HCT116 (cell line): ENCODE measurements around the gene BSG. TPM values are rescaled to one million over a fixed set of nuclear protein-coding genes. Genes with fewer than 3 reads are reported as not detected.

Source experiments
- ATAC-seq: fragments of 200-7000 bp; cut with Tn5 transposase; 2 replicates; pipeline ENCODE4 v1.9.1; 2020; ENCODE audit warnings: mild to moderate bottlenecking, moderate library complexity
- BruUV-seq: library from RNA; stranded (reverse); fragments of 400-500 nt; replicated peaks from 2 replicates; lab custom pipeline; 2021; lab: Mats Ljungman, UMichigan
- CTCF ChIA-PET: fragments of 300-600 bp; sonication (Branson Sonifier 250); formaldehyde crosslinking; loops from one replicate; lab custom pipeline; 2021; ENCODE audit warnings: antibody characterized with exemption; lab: Charles Lee
- POLR2A ChIA-PET: fragments of 300-600, 350-600 bp; sonication (Branson Sonifier 250); formaldehyde crosslinking; loops from one replicate; lab custom pipeline; 2021; ENCODE audit warnings: antibody characterized with exemption; lab: Charles Lee
- RAD21 ChIA-PET, 2 experiments: fragments of 300-600 bp; sonication (Branson Sonifier 250); formaldehyde crosslinking; loops; one replicate each; lab custom pipeline; 2023; ENCODE audit warnings: low total read pairs in 2 of 2; ENCODE audit not compliant: uncharacterized antibody in 2 of 2, unreplicated experiment in 2 of 2, low non-redundant PET in 1 of 2; lab: Charles Lee
- DNase-seq: peaks from one replicate; pipeline ENCODE4 v3.0.0-alpha.2; 2010; ENCODE audit warnings: low read depth, low spot score
- H2AFZ ChIP-seq: fragments of 200-600 bp; shearing (Covaris generic), sonication (generic); 2 replicates; pipeline ENCODE4 v1.6.1; 2017; ENCODE audit warnings: low read depth, mixed run types, mixed read lengths, antibody characterized with exemption, low read length; ENCODE audit not compliant: poor library complexity, severe bottlenecking
- H3K27ac ChIP-seq: 2 replicates; pipeline ENCODE4 v1.5.1; 2012; ENCODE audit warnings: low read depth, low read length
- H3K27me3 ChIP-seq: fragments of 200-600 bp; sonication (generic); 2 replicates; pipeline ENCODE4 v1.6.1; 2016; ENCODE audit warnings: mixed run types, low read length, mixed read lengths; ENCODE audit not compliant: insufficient read depth
- H3K36me3 ChIP-seq, 2 experiments: fragments of 200-500 bp in 1 of 2; fragments of 200-600 bp in 1 of 2; sonication (Bioruptor generic) in 1 of 2; sonication (generic) in 1 of 2; 2 replicates each; pipeline versions ENCODE4 v1.5.1 to v1.6.1; 2014 to 2016; ENCODE audit warnings: low read length in 2 of 2, inconsistent platforms in 1 of 2, mixed read lengths in 1 of 2, mixed run types in 1 of 2; ENCODE audit not compliant: insufficient read depth in 2 of 2, control insufficient read depth in 1 of 2
- H3K4me1 ChIP-seq, 2 experiments: fragments of 200-600 bp in 1 of 2; sonication (generic) in 1 of 2; 2 replicates each; pipeline versions ENCODE4 v1.5.1 to v1.6.1; 2012 to 2017; ENCODE audit warnings: low read length in 2 of 2, inconsistent platforms in 1 of 2, mild to moderate bottlenecking in 1 of 2, mixed read lengths in 1 of 2, mixed run types in 1 of 2, moderate library complexity in 1 of 2; ENCODE audit not compliant: insufficient read depth in 2 of 2, control insufficient read depth in 1 of 2
- H3K4me2 ChIP-seq: fragments of 200-600 bp; sonication (generic); 2 replicates; pipeline ENCODE4 v1.6.1; 2017; ENCODE audit warnings: mixed run types, low read length, mixed read lengths
- H3K4me3 ChIP-seq, 2 experiments: fragments of 200-600 bp in 1 of 2; sonication (generic) in 1 of 2; replicated peaks in 1 of 2; 2 replicates each; pipeline ENCODE4 v1.5.1; 2011 to 2016; ENCODE audit warnings: low read length in 2 of 2, control low read depth in 1 of 2, low read depth in 1 of 2, mild to moderate bottlenecking in 1 of 2, mixed read lengths in 1 of 2, mixed run types in 1 of 2
- H3K79me2 ChIP-seq: fragments of 200-600 bp; sonication (generic); 2 replicates; pipeline ENCODE4 v1.6.1; 2017; ENCODE audit warnings: mild to moderate bottlenecking, mixed run types, low read length, moderate library complexity, mixed read lengths; ENCODE audit not compliant: insufficient read depth
- H3K9ac ChIP-seq: fragments of 200-600 bp; sonication (generic); 2 replicates; pipeline ENCODE4 v1.6.1; 2016; ENCODE audit warnings: low read length, mixed read lengths
- H3K9me2 ChIP-seq: fragments of 200-600 bp; sonication (generic), shearing (Covaris generic); 2 replicates; pipeline ENCODE4 v1.6.1; 2017; ENCODE audit warnings: mixed run types, mild to moderate bottlenecking, moderate library complexity; ENCODE audit not compliant: insufficient read depth
- H3K9me3 ChIP-seq, 2 experiments: fragments of 200-500 bp in 1 of 2; fragments of 200-600 bp in 1 of 2; sonication (Bioruptor generic) in 1 of 2; sonication (generic) in 1 of 2; 2 replicates each; pipeline ENCODE4 v1.6.1; 2014 to 2017; ENCODE audit warnings: low read length in 2 of 2, mixed read lengths in 2 of 2, inconsistent platforms in 1 of 2, low read depth in 1 of 2, mild to moderate bottlenecking in 1 of 2, mixed run types in 1 of 2, moderate library complexity in 1 of 2; ENCODE audit not compliant: control insufficient read depth in 1 of 2, insufficient read depth in 1 of 2
- H4K20me1 ChIP-seq: fragments of 200-600 bp; sonication (generic), shearing (Covaris generic); 2 replicates; pipeline ENCODE4 v1.6.1; 2017; ENCODE audit warnings: mixed run types, mild to moderate bottlenecking, moderate library complexity; ENCODE audit not compliant: insufficient read depth
- CBX3 ChIP-seq: IDR thresholded peaks from 2 replicates; pipeline ENCODE4 v1.6.1; 2012; ENCODE audit warnings: low read depth
- CEBPB ChIP-seq: IDR thresholded peaks from 2 replicates; pipeline ENCODE4 v1.6.1; 2012; ENCODE audit warnings: low read depth
- CTCF ChIP-seq, 3 experiments: fragments of 200-600 bp in 1 of 3; sonication (generic) in 1 of 3; IDR thresholded peaks in 2 of 3; conservative IDR thresholded peaks in 1 of 3; 2 replicates each; pipeline ENCODE4 v1.5.1; 2012 to 2017; ENCODE audit warnings: low read depth in 2 of 3, low read length in 2 of 3, antibody characterized with exemption in 1 of 3, borderline replicate concordance in 1 of 3, control low read depth in 1 of 3, mild to moderate bottlenecking in 1 of 3, mixed read lengths in 1 of 3, mixed run types in 1 of 3, moderate library complexity in 1 of 3; ENCODE audit not compliant: insufficient read depth in 1 of 3
- EGR1 ChIP-seq: IDR thresholded peaks from 2 replicates; pipeline ENCODE4 v1.6.1; 2012; ENCODE audit warnings: low read depth
- ELF1 ChIP-seq: IDR thresholded peaks from 2 replicates; pipeline ENCODE4 v1.6.1; 2012; ENCODE audit warnings: low read depth, borderline replicate concordance
- EZH2 ChIP-seq: fragments of 200-600 bp; sonication (generic); IDR thresholded peaks from 2 replicates; pipeline ENCODE4 v1.6.1; 2017; ENCODE audit warnings: antibody characterized with exemption, mixed run types
- EZH2phosphoT487 ChIP-seq: fragments of 200-600 bp; IDR thresholded peaks from 2 replicates; pipeline ENCODE4 v1.6.1; 2018; ENCODE audit warnings: antibody characterized with exemption, borderline replicate concordance
- FOSL1 ChIP-seq: IDR thresholded peaks from 2 replicates; pipeline ENCODE4 v1.6.1; 2012; ENCODE audit warnings: low read depth
- JUND ChIP-seq: IDR thresholded peaks from 2 replicates; pipeline ENCODE4 v1.6.1; 2012
- MAX ChIP-seq: IDR thresholded peaks from 2 replicates; pipeline ENCODE4 v1.6.1; 2012
- POLR2AphosphoS5 ChIP-seq: IDR thresholded peaks from 2 replicates; pipeline ENCODE4 v1.6.1; 2011; ENCODE audit warnings: mild to moderate bottlenecking, low read depth, low read length, moderate library complexity
- RAD21 ChIP-seq: IDR thresholded peaks from 2 replicates; pipeline ENCODE4 v1.6.1; 2012; ENCODE audit warnings: low read depth, mild to moderate bottlenecking
- REST ChIP-seq: IDR thresholded peaks from 2 replicates; pipeline ENCODE4 v1.6.1; 2012; ENCODE audit warnings: low read depth
- SIN3A ChIP-seq: IDR thresholded peaks from 2 replicates; pipeline ENCODE4 v1.6.1; 2012; ENCODE audit warnings: low read depth
- SP1 ChIP-seq: IDR thresholded peaks from 2 replicates; pipeline ENCODE4 v1.6.1; 2012; ENCODE audit warnings: low read depth
- SRF ChIP-seq: IDR thresholded peaks from 2 replicates; pipeline ENCODE4 v1.6.1; 2012; ENCODE audit warnings: low read depth
- TCF7L2 ChIP-seq: IDR thresholded peaks from 2 replicates; pipeline ENCODE4 v1.7.0; 2011; ENCODE audit warnings: borderline replicate concordance, inconsistent platforms; ENCODE audit not compliant: insufficient read depth, insufficient read length; ENCODE audit errors: extremely low read depth
- YY1 ChIP-seq: IDR thresholded peaks from 2 replicates; pipeline ENCODE4 v1.6.1; 2011; ENCODE audit warnings: low read length, low read depth, moderate library complexity, mild to moderate bottlenecking; ENCODE audit not compliant: insufficient replicate concordance; ENCODE audit errors: extremely low read depth
- ZNF274 ChIP-seq: fragments of 200-500 bp; sonication (Bioruptor generic); IDR thresholded peaks from 2 replicates; pipeline ENCODE4 v1.6.1; 2014; ENCODE audit warnings: mild to moderate bottlenecking, low read depth, low read length, inconsistent platforms
- intact Hi-C: fragments of 100-400 bp; cut with micrococcal nuclease; formaldehyde crosslinking; loops from 2 replicates; pipeline ENCODE4 v1.10.0; 2022
- total RNA-seq: library from RNA; stranded (reverse); gene quantifications from one replicate; pipeline ENCODE4 v1.2.1, GENCODE V29; 2021; ENCODE audit not compliant: unreplicated experiment

Gene BSG
- total RNA-seq, 1 experiment from 2014 or later = 603 TPM

- Histone ChIP-seq H3K79me2 (no peaks in the 10 kb centered on the region), H3K27ac (no peak overlapping the region), H3K9ac (no peak overlapping the region)
- RAD21 ChIA-PET = no interaction called here
- ATAC-seq = no peak
- no TSS peak for BruUV-seq
- TF ChIP-seq POLR2AphosphoS5 = no peak
- no peak for TF ChIP-seq CEBPB
- no peak for TF ChIP-seq MAX
- TF ChIP-seq EZH2 = no peak
- no peak for TF ChIP-seq REST
- no peak for TF ChIP-seq EZH2phosphoT487
- no peak for TF ChIP-seq SRF
- TF ChIP-seq JUND = no peak
- no peak for TF ChIP-seq TCF7L2
- TF ChIP-seq SIN3A = no peak
- no peak for TF ChIP-seq CBX3
- TF ChIP-seq EGR1 = no peak
- no peak for TF ChIP-seq SP1
- TF ChIP-seq RAD21 = no peak
- TF ChIP-seq FOSL1 = no peak
- TF ChIP-seq ZNF274 = no peak
- TF ChIP-seq ELF1 = no peak
- TF ChIP-seq CTCF (IDR thresholded peaks at IDR 0.05 in 2 of 3, conservative IDR thresholded peaks at IDR 0.05 in 1 of 3; ENCODE audit: borderline replicate concordance in 1 of 3, insufficient read depth in 1 of 3, low read depth in 2 of 3, low read length in 2 of 3) = no peak
- no peak for TF ChIP-seq YY1
- TF ChIP-seq, all 23 proteins: peak for 0
- Histone ChIP-seq H3K4me2 (no peak overlapping the region), H3K4me1 (peaks cover 17 to 18% of the 10 kb centered on the region in 2 experiments), H3K4me3 (no peak overlapping the region), H2AFZ (no peak overlapping the region), H4K20me1 (no peaks in the 10 kb centered on the region), H3K9me3 (no peaks in the 10 kb centered on the region), H3K27me3 (no peaks in the 10 kb centered on the region), H3K9me2 (no peaks in the 10 kb centered on the region), H3K36me3 (no peaks in the 10 kb centered on the region; a peak in 1 of 4 replicates)
- intact Hi-C loops = no loop called here
- POLR2A ChIA-PET = no interaction called here
- CTCF ChIA-PET = no interaction called here
- DNase-seq = no peak
Measured at GRCh38 chr19:558770-559439, 13.5 kb upstream of the BSG start.
